Right renal pelvis (tissue), 4 donors: ENCODE measurements around the gene TBC1D20. TPM values are rescaled to one million over a fixed set of nuclear protein-coding genes. Genes with fewer than 3 reads are reported as not detected.

Source experiments
- DNase-seq, 4 donors: peaks; one replicate each; pipeline ENCODE4 v3.0.0-alpha.2; 2013; ENCODE audit warnings: low read depth in 4 of 4, low spot score in 3 of 4, missing footprints in 1 of 4
- polyA plus RNA-seq, 4 donors: library from polyadenylated mRNA; unstranded; fragments of 120-200 nt; gene quantifications; one replicate each; pipeline ENCODE4 v1.2.1, GENCODE V29; 2013; ENCODE audit not compliant: insufficient read length in 4 of 4

Gene TBC1D20
- polyA plus RNA-seq, 4 donors: 30.5 to 37.1 (median 33.6) TPM

DNA sequence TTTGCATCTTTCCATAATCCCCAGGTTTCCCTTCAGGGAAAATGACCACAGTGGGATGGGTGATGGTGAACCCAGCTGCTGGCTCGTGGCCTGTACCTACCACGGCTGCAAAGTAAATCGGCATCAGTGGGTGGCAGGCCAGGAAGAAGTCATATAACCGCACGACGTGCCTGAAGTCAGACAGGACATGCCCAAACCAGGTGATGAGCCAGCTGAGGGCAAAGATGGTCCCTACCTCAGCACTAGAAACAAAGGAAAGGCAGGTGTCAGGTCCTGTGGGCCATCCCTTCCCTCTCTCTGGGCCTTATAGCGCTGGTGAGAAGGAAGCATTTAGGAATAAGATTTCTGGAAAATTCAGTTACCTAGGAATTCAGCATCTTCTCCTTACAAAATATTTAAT, 22.2 kb downstream of the TBC1D20 start:
- DNase-seq: no peak

DNA sequence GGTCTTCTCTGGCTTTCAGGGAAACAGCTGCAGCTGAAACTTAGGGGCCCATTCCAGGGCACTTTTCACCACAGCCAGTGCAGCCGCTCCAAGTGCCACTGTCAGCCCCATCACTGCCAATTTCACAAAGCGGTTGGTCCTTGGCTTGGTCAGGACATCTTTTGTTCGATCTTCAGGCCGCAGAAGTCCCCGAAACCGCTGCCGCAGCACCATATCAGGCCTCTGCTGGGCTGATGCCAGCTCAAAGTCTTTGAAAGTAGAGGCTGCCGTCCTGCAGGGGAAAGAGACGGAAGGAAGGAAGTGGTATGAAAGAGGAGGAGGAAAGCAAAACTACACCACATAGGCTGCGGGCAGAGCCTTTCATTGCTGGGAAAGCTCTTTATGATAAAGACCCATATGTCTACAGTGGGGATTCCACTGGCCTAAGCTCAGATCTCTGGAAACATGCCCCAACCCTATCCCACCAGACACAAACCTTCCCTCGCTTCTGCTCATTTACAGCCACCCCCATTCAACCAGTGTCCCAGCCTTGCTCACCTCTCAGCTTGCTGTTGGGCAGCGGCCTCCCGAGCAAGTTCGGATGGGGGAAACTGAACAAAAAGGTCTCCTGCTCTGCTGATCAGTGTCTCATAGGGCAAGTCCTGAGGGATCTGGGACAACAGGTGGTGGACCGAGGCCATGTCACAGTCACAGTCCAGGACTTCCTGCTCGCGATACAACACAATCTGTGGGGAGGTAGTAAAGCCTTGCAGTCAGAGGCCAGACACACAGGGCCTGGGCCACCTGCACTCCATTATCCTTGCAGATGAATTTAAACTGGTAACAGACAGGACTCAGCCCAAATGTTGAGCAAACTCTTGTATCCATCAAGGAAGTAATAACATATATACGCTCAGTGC, 23.5 kb downstream of the TBC1D20 start:
- DNase-seq: no peak

DNA sequence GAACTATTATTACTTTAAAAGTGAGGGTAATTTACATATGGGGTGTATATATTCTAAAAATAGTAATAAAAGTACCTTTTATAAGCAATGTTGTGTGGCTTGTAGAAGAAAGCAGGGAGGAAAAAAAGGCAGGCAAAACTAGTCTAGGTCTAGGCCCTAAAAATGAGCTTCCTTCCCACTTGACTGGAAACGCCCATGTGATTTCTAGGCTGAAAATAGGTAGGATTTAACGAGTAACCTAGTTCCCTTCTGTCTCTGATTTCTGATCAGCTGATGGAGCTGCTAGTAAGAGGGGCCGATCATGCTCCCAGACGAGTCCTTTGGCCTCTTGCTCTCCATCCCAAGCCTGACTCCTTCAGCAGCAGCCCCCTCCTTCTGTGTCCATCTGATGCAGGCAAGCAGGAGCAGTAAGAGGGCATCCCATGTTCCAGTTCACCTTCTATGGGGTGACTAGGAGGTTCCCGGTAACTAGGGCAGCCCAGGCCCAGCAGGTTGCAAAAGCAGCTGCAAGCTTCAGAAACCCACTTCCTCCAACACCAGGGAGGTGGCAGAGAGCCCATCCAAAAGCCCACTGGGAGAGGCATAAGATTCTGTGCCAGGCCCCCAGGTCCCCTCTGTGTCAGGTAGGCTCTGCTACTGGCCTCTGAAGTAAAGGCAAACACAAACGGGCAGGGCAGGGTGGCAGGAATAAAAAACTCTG, 24.4 kb downstream of the TBC1D20 start:
- no peak for DNase-seq

GRCh38 chr20:436476-436875, 25.9 kb downstream of the TBC1D20 start:
- no peak for DNase-seq

GRCh38 chr20:435558-435957, 26.8 kb downstream of the TBC1D20 start:
- DNase-seq: no peak

DNA sequence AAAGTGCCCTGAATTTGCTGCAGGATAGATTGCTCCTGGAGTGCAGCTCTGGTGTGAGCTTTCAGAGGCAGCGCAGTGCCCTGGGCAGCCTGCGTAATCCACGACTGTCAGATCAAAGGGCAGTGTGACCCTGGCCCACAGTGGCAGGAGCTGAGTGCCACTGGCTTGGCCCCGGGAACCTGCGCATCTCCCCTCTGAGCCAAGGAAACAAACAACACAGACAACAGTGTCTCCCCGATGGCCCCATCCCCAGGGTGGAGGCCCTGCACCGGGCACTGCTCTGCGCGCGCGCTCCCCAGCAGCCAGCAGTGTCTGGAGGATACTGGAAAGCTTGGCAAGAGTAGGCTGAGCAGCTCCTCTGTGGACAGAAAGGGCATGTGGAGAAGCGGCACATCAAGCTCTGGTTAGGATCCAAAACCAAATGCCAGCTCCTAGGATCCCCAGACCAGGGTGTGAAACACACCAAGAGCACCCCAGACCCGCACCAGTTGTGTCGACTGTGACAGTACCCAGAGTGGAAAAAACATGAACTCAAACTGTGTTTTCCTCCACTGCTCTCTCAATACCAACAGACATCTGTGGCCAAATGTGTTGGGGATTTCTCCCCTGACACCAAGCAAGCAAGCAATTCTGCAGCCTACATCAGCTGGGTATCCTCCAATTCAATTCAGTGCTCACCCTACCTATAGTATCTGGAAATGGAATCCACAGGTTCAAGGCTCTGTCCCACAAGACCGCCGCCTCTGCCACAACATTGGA, 27.5 kb downstream of the TBC1D20 start:
- DNase-seq: no peak

DNA sequence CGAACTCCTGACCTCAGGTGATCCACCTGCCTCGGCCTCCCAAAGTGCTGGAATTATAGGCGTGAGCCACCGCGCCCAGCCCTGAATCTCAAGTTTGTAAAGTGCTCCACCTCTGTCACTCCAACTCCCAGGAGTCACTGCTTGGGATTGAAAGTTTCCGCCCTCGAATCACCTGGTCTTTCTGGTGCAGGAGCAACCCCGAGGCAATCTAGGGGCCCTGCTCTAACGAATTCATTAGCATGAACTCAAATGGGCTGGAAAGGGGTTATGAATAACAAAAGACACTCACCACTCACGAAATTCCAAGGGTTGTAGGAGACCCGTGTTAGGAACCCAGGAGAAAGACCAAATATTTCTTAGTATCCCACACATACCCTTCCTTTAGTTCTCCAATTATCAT, 28.1 kb downstream of the TBC1D20 start:
- DNase-seq: peak in 1 of 4 donors; percentile 24

DNA sequence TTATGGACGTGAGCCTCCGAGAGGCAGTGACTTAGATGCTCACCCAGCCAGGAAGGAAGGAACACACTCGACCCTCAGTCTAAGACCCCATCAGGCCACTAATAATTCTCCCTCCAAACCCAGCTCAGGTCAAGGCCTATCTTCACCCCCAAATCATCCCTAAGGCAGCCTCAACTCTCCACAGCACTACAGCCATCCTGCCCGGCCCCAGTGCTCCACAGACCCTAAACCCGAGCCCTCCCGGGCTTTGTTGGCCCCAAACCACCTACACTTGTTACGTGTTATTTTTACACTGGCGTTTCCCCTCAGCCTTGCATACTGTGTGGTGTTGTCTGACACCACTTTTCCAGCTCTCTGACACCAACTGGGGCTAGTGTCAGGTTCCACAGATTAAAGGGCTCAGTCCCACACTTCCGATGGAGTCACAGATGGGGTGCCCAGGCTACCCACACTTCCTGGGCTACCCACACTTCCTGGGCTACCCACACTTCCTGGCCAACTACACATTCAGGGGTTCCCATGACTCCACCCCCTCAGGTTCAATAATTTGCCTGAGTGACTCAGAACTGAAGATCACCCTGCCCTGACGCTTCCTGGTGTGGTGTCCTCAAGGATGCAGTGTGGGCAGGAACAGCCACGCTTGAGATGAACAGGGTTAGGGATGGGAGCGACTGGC, 28.9 kb downstream of the TBC1D20 start:
- no peak for DNase-seq

- no peak for DNase-seq
Observed at GRCh38 chr20:432677-433299, 29.5 kb downstream of the TBC1D20 start.

DNA sequence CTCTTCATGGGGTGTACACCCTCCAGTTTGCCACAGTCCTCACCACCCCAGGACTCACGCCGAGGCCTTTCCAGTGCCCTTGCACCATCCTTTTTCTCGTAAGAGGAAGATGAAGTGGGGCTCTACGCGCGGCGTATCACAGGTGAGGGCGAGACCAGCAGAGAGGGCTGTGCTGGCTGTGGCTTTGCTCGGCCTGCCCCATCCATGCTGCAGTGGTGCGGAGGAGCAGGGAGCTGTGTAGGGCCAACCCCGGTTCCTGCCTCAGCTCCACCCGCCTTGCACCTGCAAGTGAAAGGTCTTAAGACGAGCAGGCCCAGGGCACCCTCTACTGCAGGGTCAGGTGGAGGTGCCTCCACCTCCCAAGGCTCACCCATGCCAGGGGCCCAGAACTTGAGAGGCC, 30.1 kb downstream of the TBC1D20 start:
- DNase-seq: no peak

GRCh38 chr20:431012-431904, 31.1 kb downstream of the TBC1D20 start:
- DNase-seq: peak in 3 of 4 donors; percentile 40 to 53 (median 45)

DNA sequence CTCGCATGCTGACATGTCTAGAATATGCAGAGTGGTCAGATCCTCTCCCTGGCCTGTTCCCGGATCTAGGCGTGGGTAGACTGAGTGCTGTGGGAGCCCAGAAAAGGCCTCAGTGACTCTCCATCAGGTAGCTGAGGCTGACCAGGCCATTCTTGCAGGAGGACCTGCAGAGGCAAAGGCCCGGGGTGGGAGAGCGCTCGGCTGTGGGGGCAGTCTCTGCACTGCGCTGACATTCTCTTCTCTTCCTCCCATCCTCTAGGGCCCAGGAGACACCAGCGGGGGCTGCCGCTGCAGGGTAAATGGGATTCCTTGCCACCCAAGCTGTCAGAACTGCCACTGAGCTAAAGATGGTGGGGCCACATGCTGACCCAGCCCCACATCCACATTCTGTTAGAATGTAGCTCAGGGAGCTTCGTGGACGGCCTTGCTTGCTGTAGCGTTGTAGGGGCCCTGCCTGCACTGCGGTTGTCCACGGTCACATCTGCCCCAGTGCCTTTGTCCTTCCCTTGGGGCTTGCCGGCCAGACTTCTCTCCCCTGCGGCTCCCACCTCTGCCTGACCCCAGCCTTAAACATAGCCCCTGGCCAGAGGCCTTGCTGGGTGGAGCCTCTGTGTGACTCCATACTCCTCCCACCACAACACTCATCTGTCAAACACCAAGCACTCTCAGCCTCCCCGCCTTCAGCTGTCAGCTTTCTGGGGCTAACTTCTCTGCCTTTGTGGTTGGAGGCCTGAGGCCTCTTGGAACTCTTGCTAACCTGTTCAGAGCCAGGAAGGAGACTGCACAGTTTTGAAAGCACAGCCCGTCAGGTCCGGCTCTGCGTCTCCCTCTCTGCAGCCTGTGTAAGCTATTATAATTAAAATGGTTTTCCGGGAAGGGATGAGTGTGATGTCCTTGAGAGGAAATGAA, 32.0 kb downstream of the TBC1D20 start:
- no peak for DNase-seq

DNA sequence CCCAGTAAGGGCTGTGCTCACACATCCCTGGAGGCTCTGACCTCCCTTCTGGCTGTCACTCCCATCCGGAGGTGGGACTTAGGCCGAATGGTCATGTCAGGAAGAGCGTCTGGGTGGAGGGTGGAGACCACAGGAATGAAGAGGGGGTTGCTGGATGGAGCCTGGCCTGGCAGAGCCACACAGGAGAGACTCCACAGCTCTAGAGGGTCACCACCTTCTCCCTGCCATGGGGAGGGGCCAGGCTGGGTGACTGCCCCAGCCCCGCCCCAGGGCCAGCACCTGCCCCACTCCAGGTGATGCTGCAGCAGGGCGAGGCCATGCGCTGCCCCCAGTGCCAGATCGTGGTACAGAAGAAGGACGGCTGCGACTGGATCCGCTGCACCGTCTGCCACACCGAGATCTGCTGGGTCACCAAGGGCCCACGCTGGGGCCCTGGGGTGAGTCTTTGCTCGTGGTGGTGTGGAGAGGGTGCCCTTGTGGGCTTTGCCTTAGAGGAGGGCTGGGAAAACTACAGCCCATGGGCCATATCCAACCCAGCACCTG, 33.6 kb downstream of the TBC1D20 start:
- DNase-seq: no peak

DNA sequence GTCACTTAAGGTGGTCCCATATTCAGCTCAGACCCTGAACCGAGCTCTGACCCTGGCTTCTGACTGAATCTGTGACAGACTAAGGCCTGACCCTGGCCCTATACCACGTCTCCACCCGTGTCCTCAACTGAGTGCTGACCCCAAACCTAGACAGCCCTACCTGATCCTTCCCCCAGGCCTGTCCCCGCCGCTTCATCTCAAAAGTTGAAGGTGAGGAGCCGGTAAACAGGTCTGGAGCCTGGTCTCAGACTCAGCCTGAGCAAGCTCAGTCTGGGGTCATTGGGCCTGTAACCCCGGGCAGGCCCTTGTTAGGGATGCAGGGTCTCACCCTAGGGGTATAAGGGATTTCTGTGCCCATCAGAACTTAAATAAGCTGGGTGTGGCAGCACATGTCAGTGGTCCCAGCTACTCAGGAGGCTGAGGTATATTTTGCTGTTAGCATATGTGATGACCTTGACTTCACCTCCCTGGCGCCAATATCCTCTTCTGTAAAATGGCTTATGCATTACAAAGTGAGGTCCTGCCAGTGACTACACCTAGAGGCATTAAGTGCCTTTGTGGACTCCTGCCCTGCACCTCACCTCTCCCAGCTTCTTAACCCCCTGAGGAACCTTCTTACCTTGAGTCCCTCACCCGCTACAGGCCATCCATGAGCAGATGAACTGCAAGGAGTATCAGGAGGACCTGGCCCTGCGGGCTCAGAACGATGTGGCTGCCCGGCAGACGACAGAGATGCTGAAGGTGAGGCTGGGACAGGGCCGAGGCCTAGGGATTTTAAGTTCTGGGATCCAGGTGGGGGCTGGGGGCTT, 34.3 kb downstream of the TBC1D20 start:
- DNase-seq: no peak

DNA sequence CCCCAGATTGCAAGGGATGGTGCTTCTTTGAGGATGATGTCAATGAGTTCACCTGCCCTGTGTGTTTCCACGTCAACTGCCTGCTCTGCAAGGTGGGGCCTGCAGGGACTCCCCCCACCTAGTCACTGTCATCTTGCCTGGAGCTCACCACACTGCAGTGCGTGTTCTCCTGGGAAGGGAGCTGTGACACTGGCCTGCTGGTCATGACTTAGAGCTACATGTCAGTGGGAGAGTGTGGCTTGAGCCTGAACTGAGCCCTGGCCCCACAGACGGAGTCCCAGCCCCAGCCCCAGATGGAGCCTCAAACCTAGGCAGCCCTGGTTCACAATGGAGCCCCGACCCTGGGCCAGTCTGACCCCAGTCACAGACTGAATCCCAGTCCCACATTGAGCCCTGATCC, 34.9 kb downstream of the TBC1D20 start:
- no peak for DNase-seq

DNA sequence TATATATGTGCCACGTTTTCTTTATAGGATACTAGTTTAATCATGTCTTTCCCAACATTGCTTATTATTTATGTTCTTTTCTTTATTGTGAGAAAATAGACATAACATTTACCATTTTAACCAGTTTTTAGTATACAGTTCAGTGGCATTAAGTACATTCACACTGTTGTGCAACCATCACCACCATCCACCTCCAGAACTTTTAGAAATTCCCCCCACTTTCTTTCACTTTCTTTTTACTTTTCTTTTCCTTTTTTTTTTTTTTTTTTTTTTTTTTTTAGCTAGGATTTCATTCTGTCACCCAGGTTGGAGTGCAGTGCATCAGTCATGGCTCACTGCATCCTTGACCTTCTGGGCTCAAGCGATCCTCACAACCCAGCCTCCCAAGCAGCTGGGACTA, 35.8 kb downstream of the TBC1D20 start:
- DNase-seq: no peak

DNA sequence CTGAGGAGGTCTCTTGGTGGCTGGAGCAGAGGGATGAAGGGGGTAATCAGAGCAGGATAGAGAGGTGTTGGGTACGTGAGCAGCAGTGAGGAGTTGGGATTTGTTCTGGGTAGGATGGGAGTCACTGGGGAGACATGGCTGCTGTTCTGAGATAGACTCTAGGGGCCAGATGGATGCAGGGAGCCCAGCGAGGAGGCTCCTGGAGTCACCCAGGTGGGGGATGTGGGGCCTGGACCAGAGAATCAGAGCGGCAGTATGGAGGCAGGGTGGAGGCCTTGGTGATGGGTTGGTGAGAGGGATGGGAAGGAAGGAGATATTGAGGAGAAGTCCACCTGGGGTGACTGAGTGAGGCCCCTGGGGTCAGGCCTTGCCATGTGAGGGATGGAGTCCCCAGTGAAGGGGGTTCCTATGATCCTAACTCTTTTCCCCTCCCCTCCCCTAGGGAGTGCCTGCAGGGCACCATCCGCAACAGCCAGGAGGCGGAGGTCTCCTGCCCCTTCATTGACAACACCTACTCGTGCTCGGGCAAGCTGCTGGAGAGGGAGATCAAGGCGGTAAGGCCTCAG, 40.6 kb downstream of the TBC1D20 start:
- DNase-seq: no peak
